Measurements from ENCODE around the gene SDF2.
"Not testable (repeated sequence)": the region's sequence is repeated elsewhere in the genome, so short reads cannot be mapped to it uniquely, and the experiment has no call there.

The SDF2 gene

GRCh38 chr17:28684963-28685362, 23.3 kb upstream of the SDF2 start:
- DNase-seq (ENCODE audit: low read depth, low spot score) = no peak

GRCh38 chr17:28682655-28683054, 20.9 kb upstream of the SDF2 start:
- DNase-seq (ENCODE audit: low read depth, low spot score) = no peak

- DNase-seq (ENCODE audit: low read depth, low spot score) = no peak
Observed at GRCh38 chr17:28675980-28676379, 14.3 kb upstream of the SDF2 start.

GRCh38 chr17:28675490-28675889, 13.8 kb upstream of the SDF2 start:
- no peak for DNase-seq (ENCODE audit: low read depth, low spot score)

- DNase-seq (ENCODE audit: low read depth, low spot score) = no peak
Observed at GRCh38 chr17:28669918-28670317, 8.2 kb upstream of the SDF2 start.

- no peak for DNase-seq (ENCODE audit: low read depth, low spot score)
Observed at GRCh38 chr17:28667870-28668269, 6.2 kb upstream of the SDF2 start.

- no peak for DNase-seq (ENCODE audit: low read depth, low spot score)
Observed at GRCh38 chr17:28665994-28666393, 4.3 kb upstream of the SDF2 start.

- DNase-seq (ENCODE audit: low read depth, low spot score) = no peak
Observed at GRCh38 chr17:28663723-28664122, 2.0 kb upstream of the SDF2 start.

GRCh38 chr17:28662527-28662829, 772 bp upstream of the SDF2 start:
- no peak for DNase-seq (ENCODE audit: low read depth, low spot score)

- DNase-seq (ENCODE audit: low read depth, low spot score) = not testable (repeated sequence)
Observed at GRCh38 chr17:28659497-28659881, 2.2 kb downstream of the SDF2 start.

GRCh38 chr17:28658766-28659496, 2.8 kb downstream of the SDF2 start:
- not testable (repeated sequence) for DNase-seq (ENCODE audit: low read depth, low spot score)

- not testable (repeated sequence) for DNase-seq (ENCODE audit: low read depth, low spot score)
Observed at GRCh38 chr17:28658342-28658741, 3.4 kb downstream of the SDF2 start.

GRCh38 chr17:28657756-28658155, 4.0 kb downstream of the SDF2 start:
- no peak for DNase-seq (ENCODE audit: low read depth, low spot score)

- no peak for DNase-seq (ENCODE audit: low read depth, low spot score)
Observed at GRCh38 chr17:28655160-28655559, 6.5 kb downstream of the SDF2 start.

- no peak for DNase-seq (ENCODE audit: low read depth, low spot score)
Observed at GRCh38 chr17:28648698-28649097, 13.0 kb downstream of the SDF2 start.

- no peak for DNase-seq (ENCODE audit: low read depth, low spot score)
Observed at GRCh38 chr17:28646039-28646754, 15.5 kb downstream of the SDF2 start.

GRCh38 chr17:28645576-28645939, 16.1 kb downstream of the SDF2 start:
- DNase-seq (ENCODE audit: low read depth, low spot score) = no peak

- peak; percentile 77 for DNase-seq (ENCODE audit: low read depth, low spot score)
Observed at GRCh38 chr17:28644787-28645575, 16.7 kb downstream of the SDF2 start, which contains the start of gene BLTP2. BLTP2 (minus strand) TSS chr17:28645158; CDS start chr17:28645056, 102 bp downstream.

- peak; percentile 7 for DNase-seq (ENCODE audit: low read depth, low spot score)
Observed at GRCh38 chr17:28643983-28644786, 17.5 kb downstream of the SDF2 start.

- no peak for DNase-seq (ENCODE audit: low read depth, low spot score)
Observed at GRCh38 chr17:28641579-28641978, 20.1 kb downstream of the SDF2 start.

GRCh38 chr17:28635506-28635905, 26.2 kb downstream of the SDF2 start:
- DNase-seq (ENCODE audit: low read depth, low spot score) = no peak

All from smooth muscle cell of the brain vasculature (primary cell).